HG03442 (cell line): Measurements from ENCODE around the gene WBP2.
A peak's percentile ranks its signal among the peaks of the same experiment; 100 is the strongest.
"Not testable (repeated sequence)": the region's sequence is repeated elsewhere in the genome, so short reads cannot be mapped to it uniquely, and the experiment has no call there.

Experiments
- ATAC-seq: cut with Tn5 transposase; IDR thresholded peaks from one replicate; pipeline ENCODE4 v1.9.1; 2021; ENCODE audit warnings: mild to moderate bottlenecking, moderate library complexity; ENCODE audit not compliant: unreplicated experiment

WBP2 gene

DNA sequence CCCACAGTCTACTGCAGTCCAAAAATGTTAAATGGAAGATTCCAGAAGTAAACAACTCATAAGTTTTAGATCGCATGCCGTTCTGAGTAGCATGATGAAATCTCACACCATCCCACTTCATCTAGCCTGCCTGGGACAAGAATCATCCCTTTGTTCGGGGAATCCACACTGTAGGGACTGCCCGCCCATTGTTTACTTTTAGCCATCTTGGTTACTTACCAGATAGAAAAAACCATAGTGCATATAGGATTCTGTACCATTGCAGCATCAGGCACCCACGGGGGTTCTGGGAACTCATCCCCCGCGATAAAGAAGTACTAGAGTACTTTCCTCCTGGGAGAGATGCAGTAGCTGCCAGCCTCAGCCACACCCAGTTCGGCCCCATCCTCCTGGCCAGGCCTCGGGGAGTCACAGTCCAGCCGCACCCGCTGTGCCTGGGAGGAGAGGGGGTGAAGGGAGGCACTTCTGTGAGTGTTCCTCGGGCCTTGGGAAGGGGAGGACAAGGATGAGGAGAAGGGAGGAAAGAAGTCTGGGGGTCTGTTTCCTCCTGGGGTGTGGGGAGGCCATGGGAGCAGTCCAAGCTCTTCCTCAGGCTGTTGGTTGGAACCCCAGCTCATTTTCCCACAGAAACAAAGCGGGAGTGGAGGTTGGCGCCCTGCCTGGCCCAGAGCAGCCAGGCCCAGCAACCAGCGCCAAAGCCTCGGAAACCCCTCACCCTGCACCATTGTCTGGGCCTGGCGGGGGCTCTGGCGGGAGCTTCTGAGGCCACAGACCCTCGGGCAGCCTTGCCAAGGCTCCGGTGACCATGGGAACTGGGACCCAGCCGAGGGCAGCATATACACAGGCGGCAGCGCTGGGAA is 14.4 kb upstream of the WBP2 start:
- no peak for ATAC-seq

DNA sequence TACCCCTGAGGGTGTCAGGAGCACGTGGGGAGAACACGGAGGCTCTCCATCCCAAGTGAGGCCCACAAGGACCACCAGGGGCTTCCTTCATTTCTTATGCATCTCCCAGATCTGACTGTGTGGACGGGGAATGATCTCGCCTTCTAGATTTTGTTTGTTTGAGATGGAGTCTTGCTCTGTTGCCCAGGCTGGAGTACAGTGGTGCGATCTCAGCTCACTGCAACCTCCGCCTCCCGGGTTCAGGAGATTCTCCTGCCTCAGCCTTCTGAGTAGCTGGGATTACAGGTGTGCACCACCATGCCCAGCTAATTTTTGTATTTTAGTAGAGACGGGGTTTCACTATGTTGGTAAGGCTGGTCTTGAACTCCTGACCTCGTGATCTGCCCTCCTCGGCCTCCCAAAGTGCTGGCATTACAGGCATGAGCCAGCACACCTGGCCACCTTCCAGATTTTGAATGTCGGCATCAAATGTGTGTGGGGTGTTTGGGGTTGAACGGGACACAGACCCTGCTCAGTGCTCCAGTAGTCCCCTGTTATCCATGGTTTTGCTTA is 13.7 kb upstream of the WBP2 start:
- not testable (repeated sequence) for ATAC-seq

DNA sequence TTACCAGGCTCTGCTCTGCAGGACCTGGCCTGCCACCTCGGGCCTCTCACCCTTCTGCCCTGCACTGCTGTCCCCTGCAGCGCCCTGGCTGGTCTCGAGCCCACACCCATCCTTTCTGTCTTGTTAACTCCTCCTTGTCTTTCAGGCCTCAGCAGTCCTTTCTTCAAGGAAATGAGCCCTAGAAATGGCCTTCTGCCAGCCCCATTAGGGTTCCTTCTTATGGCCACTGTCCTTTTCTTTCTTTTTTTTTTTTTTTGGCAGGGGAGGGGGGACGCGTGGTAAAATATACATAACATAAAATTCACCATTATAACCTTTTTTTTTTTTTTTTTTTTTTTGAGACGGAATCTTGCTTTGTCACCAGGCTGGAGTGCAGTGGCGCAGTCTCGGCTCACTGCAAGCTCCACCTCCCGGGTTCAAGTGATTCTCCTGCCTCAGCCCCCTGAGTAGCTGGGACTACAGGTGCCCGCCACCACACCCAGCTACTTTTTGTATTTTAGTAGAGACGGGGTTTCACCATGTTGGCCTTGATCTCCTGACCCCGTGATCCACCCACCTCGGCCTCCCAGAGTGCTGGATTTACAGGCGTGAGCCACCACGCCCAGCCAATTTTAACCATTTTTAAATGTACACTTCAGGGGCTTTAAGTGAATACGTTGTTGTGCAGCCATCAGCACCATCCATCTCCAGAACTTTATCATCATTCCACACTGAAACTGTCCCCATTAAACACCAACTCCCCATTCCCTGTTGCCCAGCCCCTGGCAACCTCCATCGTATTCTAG is 10.5 kb upstream of the WBP2 start:
- not testable (repeated sequence) for ATAC-seq

DNA sequence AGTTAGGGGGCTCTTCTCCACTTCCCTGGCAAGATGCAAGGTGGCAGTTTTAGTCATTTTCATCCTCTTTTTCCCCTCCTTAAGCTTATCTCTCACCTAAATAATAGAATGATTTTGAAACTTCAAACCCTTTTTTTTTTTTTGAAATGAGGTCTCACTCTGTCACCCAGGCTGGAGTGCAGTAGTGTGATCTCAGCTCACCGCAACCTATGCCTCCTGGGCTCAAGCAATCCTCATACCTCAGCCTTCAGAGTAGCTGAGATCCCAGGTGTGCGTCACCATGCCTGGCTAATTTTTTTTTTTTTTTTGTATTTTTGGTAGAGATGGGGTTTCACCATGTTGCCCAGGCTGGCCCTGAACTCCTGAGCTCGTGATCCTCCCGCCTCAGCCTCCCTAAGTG is 9.8 kb upstream of the WBP2 start:
- peak; percentile 15 for ATAC-seq

DNA sequence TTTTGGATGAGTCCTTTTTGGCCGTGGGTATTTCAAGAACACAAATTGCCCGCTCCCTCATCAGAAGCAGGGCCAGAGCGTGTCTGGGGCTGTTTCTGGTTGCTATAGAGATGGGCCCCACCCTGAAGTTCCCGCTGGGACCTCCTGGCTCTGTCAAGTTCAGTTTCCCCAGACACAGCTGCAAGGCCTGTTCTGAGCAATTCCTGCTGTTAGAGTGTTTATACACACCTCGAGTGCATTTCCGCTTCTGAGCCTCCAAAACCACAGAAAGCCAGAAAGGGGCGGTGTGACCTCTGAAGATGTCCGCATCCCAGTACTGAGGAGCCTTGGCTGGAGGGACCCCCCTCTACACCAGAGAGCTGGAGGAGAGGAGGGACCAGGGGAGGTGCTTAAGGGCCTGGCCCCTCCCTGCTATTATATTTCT is 9.3 kb upstream of the WBP2 start:
- peak; percentile 72 for ATAC-seq

DNA sequence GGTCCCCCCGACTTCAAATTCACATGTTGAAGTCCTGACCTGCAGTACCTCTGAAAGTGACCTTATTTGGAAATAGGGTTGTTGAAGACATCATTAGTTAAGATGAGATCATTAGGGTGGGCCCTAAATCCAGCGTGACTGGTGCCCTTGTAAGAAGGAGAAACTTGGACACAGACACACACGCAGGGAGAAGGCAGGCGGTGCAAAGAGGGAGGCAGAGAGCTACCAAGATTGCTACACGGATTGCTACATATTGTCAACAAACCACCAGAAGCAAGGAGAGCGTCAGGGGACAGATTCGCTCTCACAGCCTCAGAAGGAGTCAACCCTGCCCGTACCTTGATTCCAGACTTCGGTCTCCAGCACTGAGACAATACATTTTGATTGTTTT is 6.8 kb upstream of the WBP2 start:
- no peak for ATAC-seq

DNA sequence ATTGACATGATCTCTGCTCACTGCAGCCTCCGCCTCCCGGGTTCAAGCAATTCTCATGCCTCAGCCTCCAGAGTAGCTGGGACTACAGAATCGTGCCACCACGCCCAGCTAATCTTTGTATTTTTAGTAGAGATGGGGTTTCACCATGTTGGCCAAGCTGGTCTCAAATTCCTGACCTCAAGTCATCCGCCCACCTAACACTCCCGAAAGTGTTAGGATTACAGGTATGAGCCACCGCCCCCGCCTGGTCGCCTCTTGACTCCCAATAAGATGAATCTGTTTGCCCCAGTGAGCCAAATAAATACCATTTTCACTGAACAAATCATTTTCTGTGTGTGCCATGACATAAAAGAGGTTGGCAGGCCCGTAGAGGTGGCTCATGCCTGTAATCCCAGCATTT is 4.2 kb upstream of the WBP2 start:
- not testable (repeated sequence) for ATAC-seq

DNA sequence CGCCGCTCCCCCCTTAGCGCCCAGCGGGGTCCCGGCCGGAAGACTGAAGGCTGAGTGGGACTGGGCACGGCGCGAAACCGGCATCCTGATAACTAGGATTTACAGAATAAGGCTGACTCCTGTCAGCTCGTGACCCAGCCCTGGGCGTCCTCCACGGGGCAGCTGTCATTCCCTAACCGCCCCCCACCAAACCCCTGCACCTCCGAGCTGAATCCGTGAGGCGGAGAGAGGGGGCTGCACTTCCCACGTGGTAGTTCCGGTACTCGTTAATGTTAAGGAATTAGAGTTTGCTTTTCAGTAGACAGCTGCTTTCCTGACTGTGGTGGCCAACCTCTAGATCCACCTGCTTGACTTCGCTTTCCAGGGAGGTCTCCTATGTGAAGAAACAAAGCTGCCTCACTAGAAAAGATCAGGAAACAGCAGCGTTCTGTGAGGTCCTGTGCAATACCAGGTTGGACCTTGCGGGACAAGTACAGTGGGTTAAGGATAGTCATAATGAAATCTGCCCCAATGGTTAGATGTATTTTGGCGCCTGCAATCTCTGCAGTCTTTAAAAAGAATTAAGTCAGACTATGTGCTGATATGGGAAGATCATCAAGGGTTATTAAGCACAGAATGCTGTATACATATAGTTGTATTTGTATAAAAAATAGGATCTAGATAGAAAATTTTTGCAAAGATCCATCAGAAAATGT is 1.1 kb upstream of the WBP2 start:
- ATAC-seq, result no peak

DNA sequence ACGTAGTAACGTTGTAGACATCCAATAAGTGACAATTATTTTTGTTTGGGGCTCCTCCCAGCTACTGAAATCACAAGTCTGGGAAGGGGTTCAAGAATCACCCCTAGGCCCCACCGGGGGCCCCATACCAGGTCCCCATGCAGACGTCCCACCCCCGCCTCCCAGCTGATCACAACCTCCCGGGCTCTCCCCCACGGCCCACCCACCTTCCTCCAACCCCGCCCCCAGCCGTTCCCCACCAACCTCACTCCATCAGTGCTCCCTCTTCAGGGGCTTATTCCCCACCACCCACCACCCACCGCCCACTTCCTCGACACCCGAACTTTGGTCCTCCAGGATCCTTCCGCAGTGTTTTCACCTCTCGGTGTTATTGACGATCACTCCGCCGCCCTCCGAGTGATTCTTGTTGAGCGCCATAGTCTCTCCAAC is 240 bp downstream of the WBP2 start:
- no peak for ATAC-seq

DNA sequence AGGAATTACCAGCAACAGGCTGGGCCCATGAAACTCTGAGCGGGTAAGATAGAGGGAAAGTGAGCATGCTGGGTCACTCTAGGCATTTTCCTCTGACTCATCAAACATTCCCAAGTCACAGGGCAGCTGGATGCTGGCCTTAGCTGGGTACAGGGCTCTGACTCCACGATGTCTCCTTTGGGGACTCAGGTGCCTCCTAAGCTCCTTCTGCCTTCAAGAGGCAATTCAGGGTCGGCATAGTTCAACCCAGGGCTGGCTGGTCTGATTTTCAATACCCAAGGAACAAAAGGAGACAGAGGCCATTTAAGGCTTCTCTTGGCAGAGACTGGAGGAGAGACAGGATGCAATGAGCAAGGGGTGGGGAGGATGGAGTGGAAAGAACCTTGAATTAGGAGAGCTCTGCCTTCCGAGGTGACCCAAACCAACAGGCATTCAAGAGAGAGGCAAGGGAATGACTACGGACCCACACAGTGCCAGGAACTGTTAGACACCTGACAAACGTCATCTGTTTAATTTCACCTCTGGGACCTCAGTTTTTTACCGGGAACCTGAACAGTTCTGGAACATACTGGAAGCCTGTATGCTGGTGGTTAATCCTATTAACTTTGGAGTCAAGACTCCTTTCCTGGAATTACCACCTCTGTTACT is 910 bp downstream of the WBP2 start:
- no peak for ATAC-seq

DNA sequence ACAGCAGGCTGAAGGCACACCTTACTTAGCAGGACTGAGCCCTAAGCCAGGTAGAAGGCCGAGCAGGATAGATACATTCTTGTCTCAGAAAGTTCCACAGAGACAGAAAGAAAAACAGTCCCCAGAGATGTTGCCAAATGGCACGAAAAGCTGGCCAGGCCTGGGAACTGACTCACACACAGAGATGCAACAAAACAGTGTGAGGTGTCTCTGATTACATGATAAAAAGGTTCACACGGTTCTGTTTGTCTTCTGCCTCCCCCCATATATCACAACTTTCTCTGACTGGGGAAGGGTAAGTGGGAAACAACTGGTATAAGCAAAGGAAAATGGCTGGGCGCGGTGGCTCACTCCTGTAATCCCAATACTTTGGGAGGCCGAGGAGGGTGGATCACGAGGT is 1.7 kb downstream of the WBP2 start:
- no peak for ATAC-seq

DNA sequence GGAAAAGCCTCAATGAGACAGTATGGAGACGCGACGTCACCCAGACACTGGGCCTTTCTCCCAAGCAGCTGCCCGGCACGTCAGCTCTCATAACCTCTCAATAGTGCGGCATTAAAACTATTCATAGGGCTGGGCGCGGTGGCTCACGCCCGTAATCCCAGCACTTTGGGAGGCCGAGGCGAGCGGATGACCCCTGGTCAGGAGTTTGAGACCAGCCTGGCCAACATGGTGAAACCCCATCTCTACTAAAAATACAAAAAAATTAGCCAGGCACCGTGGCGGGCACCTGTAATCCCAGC is 3.5 kb downstream of the WBP2 start:
- ATAC-seq, result not testable (repeated sequence)

DNA sequence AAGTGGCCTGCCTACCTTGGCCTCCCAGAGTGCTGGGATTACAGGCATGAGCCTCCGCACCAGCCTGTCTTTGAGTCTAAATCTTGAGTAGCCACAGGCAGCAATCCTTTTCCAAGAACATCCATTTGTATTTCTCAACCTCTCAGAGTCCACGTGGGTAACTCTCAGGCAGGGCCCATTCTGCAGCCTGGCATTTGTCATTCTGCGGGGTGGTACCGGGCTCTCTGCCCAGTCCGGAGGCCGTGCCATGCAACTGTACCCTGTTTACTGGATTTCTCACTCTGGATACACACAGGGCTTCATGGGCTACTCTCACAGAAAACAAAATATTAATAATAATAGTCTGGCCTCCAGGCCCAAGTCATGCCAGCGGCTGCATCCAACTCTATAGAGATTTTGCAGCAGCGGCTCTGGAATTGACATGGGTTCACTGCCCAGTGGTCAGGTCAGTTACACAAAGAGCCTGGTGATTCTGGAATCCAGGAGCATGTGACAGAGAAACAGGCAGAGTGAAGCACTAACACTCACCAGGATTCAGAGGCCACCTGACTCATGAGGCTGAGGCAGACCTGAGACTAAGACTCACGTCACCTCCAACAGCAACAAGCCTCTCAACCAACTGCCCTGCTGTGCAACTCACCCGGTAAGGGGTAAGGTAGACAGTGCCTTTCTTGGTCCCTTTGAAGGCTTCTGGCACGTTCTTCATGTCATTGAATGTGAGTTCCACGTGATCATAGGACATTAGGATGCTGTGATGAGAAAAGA is 4.0 kb downstream of the WBP2 start:
- no peak for ATAC-seq

DNA sequence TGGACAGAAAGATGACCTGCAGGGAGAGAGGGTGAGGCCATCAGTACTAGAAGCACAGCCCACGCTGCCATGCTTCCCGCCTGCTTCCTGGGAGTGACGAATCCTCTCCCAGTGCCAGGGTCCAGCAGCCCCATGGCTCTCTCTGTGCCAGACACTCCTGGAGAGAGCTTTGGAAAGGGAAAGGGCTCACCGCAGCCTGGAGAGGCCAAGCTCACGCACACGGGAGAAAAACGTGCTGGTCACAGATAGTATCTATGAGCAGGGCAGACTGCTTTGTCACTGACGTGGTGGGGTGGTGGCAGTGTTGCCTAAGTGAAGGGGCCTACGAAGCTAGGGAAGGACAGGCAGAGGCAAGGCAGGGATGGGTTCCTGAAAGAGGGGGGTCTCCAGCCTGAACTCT is 5.4 kb downstream of the WBP2 start:
- ATAC-seq, result no peak

DNA sequence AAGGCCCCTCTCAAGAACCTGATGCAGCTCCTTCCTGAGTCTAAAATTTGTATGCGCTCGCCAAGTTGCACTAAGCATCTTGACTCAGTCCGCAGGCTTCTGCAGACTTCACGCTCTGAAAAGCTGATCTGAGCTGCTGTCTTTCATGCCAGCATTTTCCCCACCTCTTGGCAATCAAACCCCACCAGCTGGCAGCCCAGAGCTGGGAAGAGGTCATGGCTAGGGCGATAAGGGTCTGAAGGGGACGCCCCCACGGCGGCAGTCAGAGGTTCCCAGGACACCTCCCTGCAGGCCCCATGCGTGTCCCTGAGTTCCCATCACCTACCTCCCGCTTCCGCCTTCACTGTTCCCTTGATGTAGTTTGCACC is 5.9 kb downstream of the WBP2 start:
- ATAC-seq, result no peak

DNA sequence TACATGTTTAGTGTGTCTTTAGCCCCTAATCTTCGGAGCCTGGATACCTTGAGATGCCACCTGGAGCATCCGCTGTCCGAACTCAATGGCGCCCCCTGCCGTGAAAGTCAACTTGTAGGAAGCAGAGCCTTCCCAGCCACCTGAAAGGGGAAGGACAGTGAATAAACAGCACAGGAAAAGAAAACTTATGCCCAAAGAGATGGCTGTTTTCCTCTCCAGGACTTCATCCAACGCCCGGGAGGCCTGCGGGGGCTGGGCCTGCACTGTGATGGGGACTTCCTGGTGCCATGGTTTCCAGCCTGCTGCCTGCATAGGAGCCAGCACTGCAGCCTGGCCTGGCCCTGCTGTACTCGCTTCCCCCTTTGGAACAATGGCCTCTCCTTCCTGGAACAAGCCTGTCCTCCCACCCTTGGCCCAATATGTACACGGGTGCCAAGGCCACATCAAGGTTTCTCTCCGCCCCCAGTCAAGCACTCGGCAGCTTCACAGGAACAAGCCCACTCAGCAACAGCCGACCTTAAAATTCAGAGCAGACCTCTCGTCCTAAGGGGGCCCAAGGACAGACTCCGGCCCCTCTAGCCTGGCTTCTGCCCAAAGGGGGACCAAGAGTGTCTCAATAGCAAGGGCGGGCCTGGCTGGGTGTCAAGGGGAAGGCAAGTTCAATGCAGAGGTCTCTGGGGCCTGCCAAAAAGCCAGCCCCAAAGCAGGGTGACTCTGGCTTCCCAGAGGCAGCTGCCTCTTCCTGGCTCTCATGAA is 6.4 kb downstream of the WBP2 start:
- ATAC-seq, result no peak

DNA sequence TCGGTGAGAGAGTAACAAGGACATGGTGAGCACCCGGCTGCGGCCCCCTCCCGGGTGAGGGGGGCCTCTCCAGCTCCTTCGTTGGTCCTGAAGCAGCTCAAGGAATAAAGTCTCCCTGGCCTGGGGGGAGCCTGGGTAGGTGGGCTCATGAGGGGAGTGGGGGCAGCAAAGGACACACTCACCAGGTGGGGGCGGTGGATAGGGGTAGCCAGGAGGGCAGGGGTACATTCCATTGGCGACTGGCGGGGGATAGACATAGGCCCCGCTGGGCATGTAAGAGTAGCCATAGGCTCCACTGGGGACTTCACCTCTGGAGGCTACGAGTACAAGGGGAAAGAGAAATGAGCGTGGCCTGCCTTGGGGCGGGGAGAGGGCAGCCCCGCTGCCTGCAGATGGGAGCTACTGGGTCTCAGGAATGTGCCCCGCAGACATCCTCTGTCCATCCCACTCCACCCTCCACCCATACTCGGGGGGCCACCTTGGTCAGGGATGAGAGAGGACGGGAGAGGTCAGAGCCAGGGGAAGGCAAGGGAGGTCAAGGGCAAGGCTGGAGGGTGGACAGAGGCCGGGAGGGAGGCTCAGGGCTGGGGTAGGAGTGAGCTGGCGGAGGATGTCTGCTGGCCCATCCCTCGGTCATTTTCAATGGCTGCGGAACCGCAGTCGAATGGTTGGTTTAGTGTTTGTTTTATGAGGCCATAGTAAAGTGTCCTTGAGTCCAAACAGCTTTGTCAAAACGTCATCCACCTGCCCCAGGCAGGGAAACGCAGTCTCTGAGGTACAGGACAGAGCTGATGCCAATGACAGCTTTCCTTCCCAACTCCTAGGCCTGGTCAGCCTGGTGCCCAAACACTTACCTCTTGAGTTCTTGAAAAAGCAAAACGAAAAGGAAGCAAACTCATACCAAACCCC is 7.3 kb downstream of the WBP2 start:
- no peak for ATAC-seq
